ENCODE data around the gene FZD4. TPM values are rescaled to one million over a fixed set of nuclear protein-coding genes. Genes with fewer than 3 reads are reported as not detected.
"Not testable (repeated sequence)": the region's sequence is repeated elsewhere in the genome, so short reads cannot be mapped to it uniquely, and the experiment has no call there.

FZD4 gene
- total and polyA plus RNA-seq, 9 donors, result 25.8 to 40.5 (median 31.7) TPM

GRCh38 chr11:86952221-86952875 is 2.8 kb downstream of the FZD4 start:
- no peaks in the 10 kb centered on the region for H3K27me3 ChIP-seq (ENCODE audit: control insufficient read depth, insufficient read depth, low read length)
- peak overlapping the region; percentile 82 for H3K27ac ChIP-seq (ENCODE audit: low read length)
- DNase-seq, result no peak
- no peaks in the 10 kb centered on the region for H3K9me3 ChIP-seq (replicated peaks; ENCODE audit: control insufficient read depth, low read depth, low read length)
- peaks cover 36% of the 10 kb centered on the region for H3K36me3 ChIP-seq (ENCODE audit: control insufficient read depth, insufficient read depth, low read length)
- peaks cover 54% of the 10 kb centered on the region for H3K4me1 ChIP-seq (ENCODE audit: control insufficient read depth, insufficient read depth, low read length)
- H3K4me3 ChIP-seq (ENCODE audit: low read length), result peak overlapping the region; percentile 83
- WGBS (ENCODE audit: insufficient coverage), result no CpG with 5 or more reads among the region's 8 CpGs

- Histone ChIP-seq H3K36me3 (ENCODE audit: control insufficient read depth, insufficient read depth, low read length) (peaks cover 40% of the 10 kb centered on the region), H3K27ac (ENCODE audit: low read length) (peak overlapping the region; percentile 33)
- DNase-seq, result no peak
These were observed 3.5 kb downstream of the FZD4 start for GRCh38 chr11:86951706-86952105.

GRCh38 chr11:86950661-86950995 is 4.6 kb downstream of the FZD4 start:
- no peaks in the 10 kb centered on the region for H3K9me3 ChIP-seq (replicated peaks; ENCODE audit: control insufficient read depth, low read depth, low read length)
- no peaks in the 10 kb centered on the region for H3K27me3 ChIP-seq (ENCODE audit: control insufficient read depth, insufficient read depth, low read length)
- DNase-seq, result peak; percentile 52
- WGBS (ENCODE audit: insufficient coverage), result 23% methylated on average over 3 of the region's 5 CpGs
- no peak overlapping the region for H3K4me3 ChIP-seq (ENCODE audit: low read length)
- H3K27ac ChIP-seq (ENCODE audit: low read length), result no peak overlapping the region
- peaks cover 49% of the 10 kb centered on the region for H3K36me3 ChIP-seq (ENCODE audit: control insufficient read depth, insufficient read depth, low read length)
- H3K4me1 ChIP-seq (ENCODE audit: control insufficient read depth, insufficient read depth, low read length), result peaks cover 47% of the 10 kb centered on the region

More at GRCh38 chr11:86951706-86952105, 3.5 kb downstream of the FZD4 start:
- peaks cover 50% of the 10 kb centered on the region for H3K4me1 ChIP-seq (ENCODE audit: control insufficient read depth, insufficient read depth, low read length)
- H3K9me3 ChIP-seq (replicated peaks; ENCODE audit: control insufficient read depth, low read depth, low read length), result no peaks in the 10 kb centered on the region
- H3K27me3 ChIP-seq (ENCODE audit: control insufficient read depth, insufficient read depth, low read length), result no peaks in the 10 kb centered on the region
- H3K4me3 ChIP-seq (ENCODE audit: low read length), result peak overlapping the region; percentile 7
- WGBS (ENCODE audit: insufficient coverage), result 29% methylated on average over 1 of the region's 3 CpGs

- Histone ChIP-seq H3K27ac (ENCODE audit: low read length) (no peak overlapping the region), H3K4me1 (ENCODE audit: control insufficient read depth, insufficient read depth, low read length) (peaks cover 47% of the 10 kb centered on the region), H3K36me3 (ENCODE audit: control insufficient read depth, insufficient read depth, low read length) (peaks cover 49% of the 10 kb centered on the region), H3K9me3 (replicated peaks; ENCODE audit: control insufficient read depth, low read depth, low read length) (no peaks in the 10 kb centered on the region), H3K27me3 (ENCODE audit: control insufficient read depth, insufficient read depth, low read length) (no peaks in the 10 kb centered on the region), H3K4me3 (ENCODE audit: low read length) (no peak overlapping the region)
- no peak for DNase-seq
- 40% methylated on average over 1 of the region's 3 CpGs for WGBS (ENCODE audit: insufficient coverage)
These were observed 5.1 kb downstream of the FZD4 start for GRCh38 chr11:86949995-86950660.

- DNase-seq, result no peak
- H3K4me1 ChIP-seq (ENCODE audit: control insufficient read depth, insufficient read depth, low read length), result peaks cover 47% of the 10 kb centered on the region
- H3K27me3 ChIP-seq (ENCODE audit: control insufficient read depth, insufficient read depth, low read length), result no peaks in the 10 kb centered on the region
- H3K27ac ChIP-seq (ENCODE audit: low read length), result no peak overlapping the region
- H3K36me3 ChIP-seq (ENCODE audit: control insufficient read depth, insufficient read depth, low read length), result peaks cover 49% of the 10 kb centered on the region
- no peaks in the 10 kb centered on the region for H3K9me3 ChIP-seq (replicated peaks; ENCODE audit: control insufficient read depth, low read depth, low read length)
- peak overlapping the region; percentile 4 for H3K4me3 ChIP-seq (ENCODE audit: low read length)
- WGBS (ENCODE audit: insufficient coverage), result 34% methylated on average over 2 of the region's 5 CpGs
These were observed 6.5 kb downstream of the FZD4 start for GRCh38 chr11:86948733-86949132.

GRCh38 chr11:86947541-86947940 is 7.7 kb downstream of the FZD4 start:
- H3K4me3 ChIP-seq (ENCODE audit: low read length), result no peak overlapping the region
- no peaks in the 10 kb centered on the region for H3K9me3 ChIP-seq (replicated peaks; ENCODE audit: control insufficient read depth, low read depth, low read length)
- peaks cover 41% of the 10 kb centered on the region for H3K4me1 ChIP-seq (ENCODE audit: control insufficient read depth, insufficient read depth, low read length)
- no peaks in the 10 kb centered on the region for H3K27me3 ChIP-seq (ENCODE audit: control insufficient read depth, insufficient read depth, low read length)
- DNase-seq, result no peak
- H3K27ac ChIP-seq (ENCODE audit: low read length), result no peak overlapping the region
- peaks cover 52% of the 10 kb centered on the region for H3K36me3 ChIP-seq (ENCODE audit: control insufficient read depth, insufficient read depth, low read length)

- WGBS (ENCODE audit: insufficient coverage), result no CpG with 5 or more reads among the region's 8 CpGs
- H3K4me1 ChIP-seq (ENCODE audit: control insufficient read depth, insufficient read depth, low read length), result peaks cover 36% of the 10 kb centered on the region
- H3K27ac ChIP-seq (ENCODE audit: low read length); H3K4me3 ChIP-seq (ENCODE audit: low read length); DNase-seq; H3K9me3 ChIP-seq (replicated peaks; ENCODE audit: control insufficient read depth, low read depth, low read length); H3K27me3 ChIP-seq (ENCODE audit: control insufficient read depth, insufficient read depth, low read length): not testable (repeated sequence)
- peaks cover 27% of the 10 kb centered on the region for H3K36me3 ChIP-seq (ENCODE audit: control insufficient read depth, insufficient read depth, low read length)
These were observed 11.7 kb downstream of the FZD4 start for GRCh38 chr11:86943505-86943904.

GRCh38 chr11:86941871-86942599 is 13.2 kb downstream of the FZD4 start:
- Histone ChIP-seq H3K4me1 (ENCODE audit: control insufficient read depth, insufficient read depth, low read length) (peaks cover 24% of the 10 kb centered on the region), H3K27me3 (ENCODE audit: control insufficient read depth, insufficient read depth, low read length) (no peaks in the 10 kb centered on the region), H3K4me3 (ENCODE audit: low read length) (no peak overlapping the region), H3K27ac (ENCODE audit: low read length) (peak overlapping the region; percentile 72), H3K36me3 (ENCODE audit: control insufficient read depth, insufficient read depth, low read length) (peaks cover 16% of the 10 kb centered on the region), H3K9me3 (replicated peaks; ENCODE audit: control insufficient read depth, low read depth, low read length) (no peaks in the 10 kb centered on the region)
- WGBS (ENCODE audit: insufficient coverage), result no CpG with 5 or more reads among the region's 4 CpGs
- peak; percentile 20 for DNase-seq

GRCh38 chr11:86941077-86941870 is 13.9 kb downstream of the FZD4 start:
- H3K4me3 ChIP-seq (ENCODE audit: low read length), result no peak overlapping the region
- peak overlapping the region; percentile 72 for H3K27ac ChIP-seq (ENCODE audit: low read length)
- peaks cover 23% of the 10 kb centered on the region for H3K4me1 ChIP-seq (ENCODE audit: control insufficient read depth, insufficient read depth, low read length)
- H3K9me3 ChIP-seq (replicated peaks; ENCODE audit: control insufficient read depth, low read depth, low read length), result no peaks in the 10 kb centered on the region
- WGBS (ENCODE audit: insufficient coverage), result 60% methylated on average over 2 of the region's 7 CpGs
- peak; percentile 83 for DNase-seq
- peaks cover 10% of the 10 kb centered on the region for H3K36me3 ChIP-seq (ENCODE audit: control insufficient read depth, insufficient read depth, low read length)
- H3K27me3 ChIP-seq (ENCODE audit: control insufficient read depth, insufficient read depth, low read length), result no peaks in the 10 kb centered on the region

All from muscle of leg (tissue), 11 donors.